HG02943 (cell line): ENCODE data around the gene ZNRF2.
"Not testable (repeated sequence)": the region's sequence is repeated elsewhere in the genome, so short reads cannot be mapped to it uniquely, and the experiment has no call there.

Source experiments
- ATAC-seq: cut with Tn5 transposase; IDR thresholded peaks from one replicate; pipeline ENCODE4 v1.9.1; 2021; ENCODE audit warnings: mild to moderate bottlenecking, low read depth, moderate library complexity; ENCODE audit not compliant: unreplicated experiment

The ZNRF2 gene

DNA sequence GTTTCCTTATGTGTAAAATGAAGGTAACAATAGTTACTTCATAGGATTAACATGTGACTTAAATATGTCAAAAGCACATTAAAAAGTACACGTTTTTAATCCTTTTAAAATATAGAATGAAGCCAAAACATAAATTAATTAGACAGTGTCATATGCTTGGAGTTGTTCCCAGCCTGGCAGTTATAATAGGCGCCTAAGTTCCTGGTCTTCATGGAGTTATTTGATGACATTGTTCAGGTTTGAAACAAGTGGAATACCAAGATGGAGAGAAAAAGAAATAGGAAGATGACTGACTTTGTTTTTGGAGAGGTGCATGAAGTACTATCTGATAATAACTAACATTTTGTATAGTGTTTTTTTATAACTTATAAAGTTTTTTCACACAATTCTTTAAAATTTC lies 67.3 kb downstream of the ZNRF2 start:
- ATAC-seq: no peak

DNA sequence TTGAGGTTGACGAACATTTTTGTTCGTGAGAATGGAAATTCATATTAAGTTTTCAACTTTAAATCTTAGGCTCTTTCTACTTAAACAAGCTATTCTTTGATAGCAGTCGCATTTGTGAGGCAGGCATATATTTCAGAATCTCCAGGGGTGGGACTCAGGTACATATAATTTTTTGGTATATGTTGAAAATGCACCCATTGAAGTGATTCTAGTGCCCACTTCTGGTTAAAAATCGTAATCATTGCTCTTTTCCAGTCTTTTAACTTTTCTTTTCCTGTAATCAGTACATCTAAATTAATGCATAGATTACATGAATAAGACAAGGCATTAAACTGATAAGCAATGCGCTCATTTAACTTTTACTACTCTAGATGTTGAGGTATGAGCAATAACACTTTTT lies 67.8 kb downstream of the ZNRF2 start:
- ATAC-seq: no peak

DNA sequence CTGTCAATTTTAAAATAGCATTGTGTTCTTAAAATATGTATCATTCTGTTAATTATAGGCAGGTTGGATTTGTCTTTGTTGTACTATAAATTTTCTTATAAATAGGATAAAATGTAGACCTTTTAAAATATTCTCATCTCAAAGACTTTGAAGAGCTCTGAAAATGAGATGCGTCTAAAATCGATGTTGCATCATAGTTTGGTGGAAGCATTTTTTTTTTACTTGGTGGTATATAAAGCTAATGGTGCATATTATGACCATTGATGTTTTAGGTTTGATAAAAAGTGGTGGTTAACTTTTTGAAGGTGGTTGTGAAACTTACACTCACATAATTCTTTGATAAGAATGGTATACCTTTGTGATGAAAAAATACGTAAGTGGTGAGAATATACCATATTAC lies 69.1 kb downstream of the ZNRF2 start:
- no peak for ATAC-seq

DNA sequence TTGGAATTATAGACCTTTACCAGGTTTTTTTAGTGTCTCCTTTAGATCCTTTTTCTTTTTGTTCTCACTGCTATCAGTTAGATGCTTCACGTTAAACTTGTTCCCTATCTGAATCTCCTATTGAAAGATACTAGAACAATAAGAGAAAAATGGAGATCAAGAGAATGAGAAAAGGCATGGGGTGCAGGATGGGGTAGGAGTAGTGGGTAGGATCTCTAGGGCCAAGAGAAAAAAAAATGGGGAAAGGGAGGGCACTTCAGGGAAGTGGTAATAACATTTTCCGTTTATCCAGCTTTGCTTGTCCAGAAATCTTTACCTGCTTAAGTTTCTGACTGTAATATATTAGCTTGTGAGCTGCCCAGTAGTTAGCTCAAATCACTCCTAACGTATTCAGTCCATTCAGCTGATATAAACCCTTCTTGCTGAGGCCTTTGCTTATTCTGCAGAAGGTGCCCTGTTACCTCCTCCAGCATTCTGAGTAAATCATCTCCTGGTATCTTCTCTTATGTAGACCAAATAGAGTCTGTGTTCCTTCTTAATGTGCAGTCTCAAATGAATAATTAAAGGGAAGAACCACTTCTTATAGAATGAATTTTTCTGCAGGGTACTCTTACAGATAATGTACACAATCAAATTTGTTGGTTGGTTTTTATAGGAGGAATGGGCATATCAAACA lies 69.7 kb downstream of the ZNRF2 start:
- no peak for ATAC-seq

DNA sequence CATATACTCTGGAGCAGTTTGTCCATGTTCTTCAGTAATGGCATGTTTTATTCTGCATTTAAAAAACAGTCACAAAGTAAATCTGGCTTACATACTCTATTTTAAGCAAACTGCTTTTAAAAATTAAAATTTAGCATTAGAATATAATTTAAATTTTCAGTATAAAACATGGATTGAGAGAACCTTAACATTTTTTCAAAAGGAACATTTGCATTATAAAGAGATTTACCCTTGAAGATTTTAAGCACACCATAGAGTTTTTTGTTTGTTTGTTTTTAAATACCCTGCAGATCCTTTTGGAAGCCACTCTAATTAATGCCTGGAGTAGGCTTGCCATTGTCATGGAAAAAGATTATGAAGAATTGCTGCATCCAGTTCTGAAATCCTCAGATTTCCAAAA lies 70.4 kb downstream of the ZNRF2 start:
- no peak for ATAC-seq

DNA sequence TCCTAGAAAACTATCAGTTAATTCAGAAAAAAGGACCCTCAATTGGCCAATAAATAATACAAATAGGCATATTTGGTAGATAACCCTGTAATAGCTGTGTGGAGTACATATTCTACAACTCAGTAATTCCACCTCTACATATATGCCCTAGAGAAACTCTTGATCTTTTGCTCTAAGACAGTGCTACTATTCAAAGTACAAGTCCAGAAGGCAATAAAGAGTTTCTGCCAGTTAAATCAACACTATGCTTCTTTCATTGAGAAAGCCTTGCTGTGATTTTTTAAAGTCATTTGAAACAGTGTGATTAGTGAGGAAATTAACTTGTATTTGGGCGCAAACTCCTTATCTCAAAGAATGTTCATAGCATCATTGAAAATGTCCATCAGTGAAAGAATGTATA lies 75.6 kb downstream of the ZNRF2 start:
- no peak for ATAC-seq

DNA sequence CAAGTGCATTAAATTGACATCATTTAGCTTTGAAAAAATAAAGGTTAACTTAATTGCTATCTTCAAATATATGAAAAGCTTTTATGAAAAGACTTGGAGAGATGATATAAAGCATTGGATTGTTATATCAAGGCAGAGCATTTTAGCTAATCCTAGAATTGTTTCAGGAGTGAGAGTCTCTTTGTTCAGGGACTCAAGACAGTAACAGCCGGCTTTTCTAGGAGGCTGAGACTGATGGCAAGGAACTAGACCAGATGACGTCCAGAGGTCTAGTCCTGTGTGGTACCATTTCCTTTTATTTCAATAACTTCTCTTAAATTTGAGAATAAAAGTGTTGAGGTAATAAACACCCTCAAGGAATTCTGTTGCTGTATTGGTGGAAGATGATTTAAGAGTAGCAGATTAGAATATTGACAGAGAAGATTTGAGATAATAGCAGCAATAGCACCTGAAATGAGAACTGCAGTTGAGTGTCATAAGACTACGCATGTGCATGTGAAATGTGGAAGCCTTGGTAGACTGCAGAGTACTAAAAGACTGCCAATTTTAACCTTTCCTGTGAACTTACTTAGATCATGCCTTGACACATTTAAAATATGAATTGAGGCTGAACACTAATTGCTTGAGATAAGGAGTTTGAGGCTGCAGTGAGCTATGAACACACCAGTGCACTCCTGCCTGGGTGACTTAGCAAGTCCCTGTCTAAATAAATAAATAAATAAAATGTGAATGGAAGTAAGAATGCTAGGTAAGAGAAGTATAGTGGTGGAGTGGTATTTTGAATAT lies 79.6 kb downstream of the ZNRF2 start:
- no peak for ATAC-seq

DNA sequence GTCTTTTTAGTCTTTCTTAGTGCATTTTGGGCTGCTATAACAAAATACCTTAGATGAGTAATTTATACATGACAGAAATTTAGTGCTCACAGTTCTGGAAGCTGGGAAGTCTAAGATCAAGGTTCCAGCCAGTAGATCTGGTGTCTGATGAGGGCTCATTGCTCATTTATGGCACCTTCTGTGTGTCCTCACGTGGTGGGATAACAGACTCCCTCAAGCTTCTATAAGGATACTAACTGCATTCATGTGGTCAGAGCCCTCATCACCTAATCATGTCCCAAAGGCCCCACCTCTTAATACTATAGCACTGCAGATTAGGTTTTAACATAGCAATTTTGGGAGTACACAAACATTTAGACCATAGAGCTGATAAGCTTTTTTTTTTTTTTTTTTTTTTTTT lies 80.4 kb downstream of the ZNRF2 start:
- no peak for ATAC-seq

DNA sequence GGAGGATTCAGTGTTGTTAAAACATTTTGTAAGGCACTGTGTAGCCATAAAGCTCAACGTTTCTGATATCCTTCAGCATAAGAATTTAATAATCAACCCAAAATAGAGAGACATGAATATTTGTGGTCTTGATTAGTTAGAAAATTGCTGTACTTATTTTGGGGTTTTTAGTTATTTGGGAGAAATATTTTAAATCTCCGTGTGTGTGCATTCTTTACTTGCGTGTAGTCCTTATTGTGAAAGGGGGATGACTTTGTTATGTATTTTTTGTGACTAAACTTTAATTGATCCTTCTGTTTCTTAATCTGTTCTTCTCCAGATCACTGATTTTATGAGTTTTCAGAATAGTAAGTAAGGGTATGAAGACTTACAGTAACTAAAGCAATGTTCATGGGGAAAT lies 81.2 kb downstream of the ZNRF2 start:
- no peak for ATAC-seq

DNA sequence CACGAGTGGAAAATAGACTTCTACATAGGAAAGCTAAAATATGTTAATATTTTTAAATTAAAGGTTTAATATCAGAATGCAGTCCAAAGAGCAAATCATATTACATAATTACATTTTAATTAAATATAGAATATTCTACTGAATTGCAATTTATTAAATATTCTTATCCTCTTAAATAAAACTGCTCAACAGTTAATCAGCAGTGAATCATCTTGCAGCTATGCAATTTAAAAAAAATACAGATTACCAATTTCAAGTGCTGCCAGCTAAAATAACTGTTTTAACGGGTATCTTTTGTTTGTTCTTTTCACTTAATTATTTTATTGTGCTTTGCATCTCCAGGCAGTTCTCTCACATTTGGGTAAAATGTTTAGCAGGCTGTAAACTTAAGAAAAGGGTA lies 82.2 kb downstream of the ZNRF2 start:
- no peak for ATAC-seq

DNA sequence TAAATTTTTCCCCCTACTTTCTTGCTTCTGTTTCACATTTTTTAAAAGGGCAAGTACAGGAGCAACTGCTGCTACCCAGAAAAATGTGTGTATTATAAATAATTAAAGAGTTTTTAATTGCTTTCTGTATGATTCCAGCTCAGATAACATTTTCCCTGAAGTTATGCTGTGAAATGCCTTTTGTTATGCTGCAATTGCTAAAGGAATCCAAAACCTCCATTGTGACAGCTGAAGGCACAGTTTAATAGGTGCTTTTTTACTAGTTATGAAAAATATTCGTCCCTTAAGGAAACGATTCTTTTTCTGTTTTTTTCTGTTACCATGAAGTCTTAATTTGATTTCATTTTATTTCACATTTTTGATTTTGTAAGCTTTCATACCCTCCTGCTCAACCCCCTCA lies 83.2 kb downstream of the ZNRF2 start:
- no peak for ATAC-seq

DNA sequence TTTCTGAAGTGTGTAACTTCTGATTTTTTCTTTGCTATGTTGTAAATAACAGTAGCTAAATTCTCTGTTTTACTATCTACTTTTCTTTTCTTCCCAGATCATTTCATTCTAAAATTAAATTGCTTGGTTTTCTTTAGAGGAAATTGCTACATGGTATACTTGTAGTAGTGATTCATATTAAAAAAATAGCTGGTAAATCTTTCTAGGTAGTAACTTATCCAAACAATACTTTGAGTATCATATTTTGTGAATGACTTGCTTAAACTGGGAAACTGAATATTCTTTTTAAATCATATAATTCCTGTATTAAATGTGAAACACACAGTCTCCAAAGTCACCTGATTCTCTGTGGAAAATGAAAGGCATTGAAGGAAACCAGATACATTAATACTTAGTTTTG lies 85.5 kb downstream of the ZNRF2 start:
- no peak for ATAC-seq

DNA sequence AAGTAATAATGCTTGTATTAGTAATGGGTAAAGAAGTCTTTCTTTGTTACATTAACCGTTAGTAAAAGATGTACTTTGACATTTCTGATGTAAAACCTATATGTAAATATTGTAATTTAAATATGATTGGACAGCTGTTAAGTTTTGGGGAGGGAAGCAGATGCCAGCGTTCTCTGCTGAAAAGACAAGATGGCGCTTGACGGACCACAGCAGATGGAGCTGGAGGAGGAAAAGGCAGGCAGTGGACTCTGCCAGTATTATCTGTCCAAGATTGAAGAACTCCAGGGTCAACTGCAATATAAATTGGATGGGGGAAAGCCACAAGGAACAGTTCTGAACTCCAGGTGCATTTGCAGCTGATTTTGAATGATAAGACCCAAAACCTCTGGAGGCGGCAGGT lies 86.9 kb downstream of the ZNRF2 start:
- no peak for ATAC-seq

DNA sequence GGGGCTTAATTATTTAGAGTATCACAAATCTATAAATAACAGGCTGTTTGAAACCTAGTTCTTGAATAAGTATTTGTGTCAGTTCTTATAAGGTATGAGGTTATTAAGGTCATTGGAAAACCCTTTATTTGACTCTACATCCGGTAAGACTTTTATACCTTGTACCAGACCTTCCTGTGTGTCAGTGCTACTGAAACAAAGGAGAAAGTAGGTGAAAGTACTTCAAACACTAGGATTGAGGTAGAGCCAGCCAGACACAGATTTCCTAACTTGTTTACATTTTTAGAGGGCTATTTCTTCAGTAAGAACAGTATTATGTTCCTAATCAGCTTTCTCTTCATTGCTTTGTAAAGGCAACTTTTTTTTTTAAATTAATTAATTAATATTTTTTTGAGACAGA lies 93.9 kb downstream of the ZNRF2 start:
- no peak for ATAC-seq

DNA sequence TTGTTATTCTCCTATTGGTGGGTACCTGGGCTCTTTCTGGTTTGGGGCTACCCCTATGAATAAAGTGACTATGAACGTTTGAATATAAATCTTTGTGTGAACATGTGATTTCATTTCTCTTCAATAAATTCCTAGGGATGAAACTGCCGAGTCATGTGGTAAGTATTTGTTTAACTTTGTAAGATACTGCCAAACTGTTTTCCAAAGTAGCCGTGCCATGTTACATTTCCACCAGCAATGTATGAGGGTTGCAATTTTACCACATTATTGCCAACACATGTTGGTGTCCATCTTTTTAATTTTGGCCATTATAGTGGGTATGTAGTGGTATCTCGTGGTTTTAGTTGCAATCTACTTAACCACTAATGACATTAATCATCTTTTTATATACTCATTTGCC lies 94.7 kb downstream of the ZNRF2 start:
- no peak for ATAC-seq

DNA sequence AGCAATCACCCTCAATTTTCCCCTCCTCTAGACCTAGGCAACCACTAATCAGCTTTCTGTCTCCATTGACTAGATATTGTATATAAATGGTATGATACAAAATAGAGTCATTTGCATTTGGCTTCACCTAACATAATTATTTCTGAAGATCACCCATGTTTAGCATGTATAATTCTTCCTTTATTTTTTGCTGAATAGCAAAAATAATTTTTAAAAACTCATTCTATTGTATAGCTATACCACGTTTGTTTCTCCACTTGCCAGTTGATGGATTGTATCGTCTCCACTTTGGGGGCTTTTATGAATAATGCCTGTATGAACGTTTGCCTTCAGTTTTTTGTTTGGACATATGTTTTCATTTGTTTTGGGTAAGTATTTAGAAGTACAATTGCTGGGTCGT lies 95.3 kb downstream of the ZNRF2 start:
- ATAC-seq: no peak

DNA sequence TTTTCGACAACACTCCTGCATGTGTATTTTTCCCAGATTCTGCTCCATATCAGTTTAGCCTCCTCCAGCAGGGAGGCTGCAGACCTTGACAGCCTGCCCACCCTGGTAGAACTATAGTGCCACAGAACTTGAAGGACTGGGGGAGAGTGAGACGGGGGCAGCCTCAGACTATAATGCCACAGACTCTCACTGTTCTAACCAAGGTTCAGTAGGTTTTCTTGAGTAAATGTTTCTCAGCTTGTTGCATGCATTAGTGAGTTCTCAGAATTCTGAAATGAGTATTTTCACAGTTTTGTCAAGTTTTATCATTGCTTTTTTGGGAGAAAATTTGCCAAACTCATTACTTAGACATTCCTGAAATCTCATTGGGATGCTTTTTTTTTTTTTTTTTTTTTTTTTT lies 95.9 kb downstream of the ZNRF2 start:
- ATAC-seq: no peak

DNA sequence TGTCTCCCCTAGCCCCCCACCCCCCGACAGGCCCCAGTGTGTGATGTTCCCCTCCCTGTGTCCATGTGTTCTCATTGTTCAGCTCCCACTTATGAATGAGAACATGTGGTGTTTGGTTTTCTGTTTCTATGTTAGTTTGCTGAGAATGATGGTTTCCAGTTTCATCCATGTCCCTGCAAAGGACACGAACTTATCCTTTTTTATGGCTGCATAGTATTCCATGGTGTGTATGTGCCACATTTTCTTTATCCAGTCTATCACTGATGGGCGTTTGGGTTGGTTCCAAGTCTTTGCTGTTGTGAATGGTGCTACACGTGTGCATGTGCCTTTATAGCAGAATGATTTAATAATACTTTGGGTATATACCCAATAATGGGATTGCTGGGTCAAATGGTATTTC lies 96.4 kb downstream of the ZNRF2 start:
- not testable (repeated sequence) for ATAC-seq

DNA sequence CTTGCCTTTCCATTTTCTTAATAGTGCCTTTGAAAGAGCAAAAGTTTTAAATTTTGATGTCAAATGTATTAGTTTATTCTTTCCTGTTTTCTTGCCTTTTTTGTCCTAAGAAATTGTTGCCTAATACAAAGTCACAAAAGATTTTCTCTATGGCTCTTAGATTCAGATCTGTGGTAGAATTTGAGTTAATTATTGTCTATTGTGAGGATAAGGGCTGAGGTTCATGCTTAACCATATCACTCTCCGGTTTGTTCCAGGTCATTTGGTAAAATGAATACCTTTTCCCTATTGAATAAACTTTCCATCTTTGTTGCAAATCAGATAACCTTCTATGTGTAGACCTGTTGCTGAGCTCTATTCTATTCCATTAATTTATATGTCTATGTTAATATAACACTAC lies 98.2 kb downstream of the ZNRF2 start:
- ATAC-seq: no peak

DNA sequence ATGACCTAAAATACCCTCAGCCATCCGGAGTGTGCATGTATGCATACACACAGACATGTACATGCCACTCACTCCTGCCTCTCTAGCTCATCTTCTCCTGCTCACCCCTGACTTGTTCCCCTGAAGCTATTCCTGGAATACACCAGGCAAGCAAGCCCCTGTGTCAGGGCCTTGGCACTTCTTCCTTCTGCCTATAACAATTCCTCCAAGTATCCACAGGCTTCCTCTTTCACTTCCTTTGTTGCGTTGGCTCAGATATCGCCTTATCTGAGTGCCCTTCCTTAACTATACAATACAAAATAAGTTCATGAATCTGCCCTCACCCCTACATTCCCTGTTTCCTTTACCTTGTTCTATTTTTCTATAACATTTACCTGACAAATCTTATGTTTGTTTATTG lies 105.4 kb downstream of the ZNRF2 start:
- no peak for ATAC-seq

DNA sequence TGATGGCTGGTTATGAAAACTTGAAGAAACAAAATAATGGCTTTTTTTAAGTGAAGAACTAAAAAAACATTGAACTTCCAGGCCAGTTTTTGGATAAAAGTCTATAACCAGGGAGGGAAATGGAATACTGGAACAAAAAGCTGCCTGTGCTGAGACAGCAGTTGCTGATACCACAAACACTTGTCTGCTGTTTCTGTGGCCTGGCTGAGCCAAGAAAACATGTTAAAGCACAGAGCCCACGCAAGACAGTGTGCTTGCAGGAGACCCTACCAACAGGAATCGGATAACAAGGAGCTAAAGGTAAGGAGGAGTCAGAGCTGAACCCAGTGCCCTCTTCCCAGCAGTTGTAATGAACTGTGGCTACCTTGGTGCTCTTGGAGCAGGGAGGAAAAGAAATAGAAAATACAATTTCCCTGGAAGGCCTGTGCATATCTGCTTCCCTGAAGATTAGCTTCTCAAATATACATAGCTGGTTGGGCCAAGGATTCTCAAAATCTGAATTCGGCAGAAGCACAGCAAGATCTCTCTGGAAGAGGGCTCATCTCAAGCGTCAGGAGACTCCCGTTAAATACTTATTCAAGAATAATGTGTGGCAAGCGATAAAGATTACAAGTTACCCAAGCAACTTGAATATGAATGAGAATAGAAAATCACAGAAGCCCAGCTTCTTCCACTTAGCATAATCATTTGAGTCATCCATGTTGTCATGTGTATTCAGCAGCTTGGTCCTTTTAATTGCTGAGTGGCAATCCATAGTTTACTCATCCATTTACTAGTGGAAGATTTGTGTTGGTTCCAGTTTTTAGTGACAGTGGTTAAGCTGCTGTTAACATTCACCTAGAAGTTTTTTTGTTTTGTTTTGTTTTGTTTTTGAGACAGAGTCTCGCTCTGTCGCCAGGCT lies 106.6 kb downstream of the ZNRF2 start:
- ATAC-seq: no peak
